Cerebellar nuclear complex (tissue), 1 donor: ENCODE measurements around the gene ACTN1.

Source experiments
- DNase-seq, 2 experiments: peaks; one replicate each; lab custom pipeline; 2025; lab: John Stamatoyannopoulos, UW

Gene ACTN1

GRCh38 chr14:68951800-68952530, 27.1 kb downstream of the ACTN1 start:
- no peak for DNase-seq

- no peak for DNase-seq
Measured at GRCh38 chr14:68951035-68951797, 27.9 kb downstream of the ACTN1 start.

- DNase-seq: no peak
Measured at GRCh38 chr14:68950111-68950510, 29.0 kb downstream of the ACTN1 start.

- no peak for DNase-seq
Measured at GRCh38 chr14:68949601-68949965, 29.5 kb downstream of the ACTN1 start.

GRCh38 chr14:68948686-68949600, 30.2 kb downstream of the ACTN1 start:
- no peak for DNase-seq

GRCh38 chr14:68947802-68948201, 31.3 kb downstream of the ACTN1 start:
- no peak for DNase-seq

- DNase-seq: no peak
Measured at GRCh38 chr14:68946489-68946822, 32.6 kb downstream of the ACTN1 start.

GRCh38 chr14:68945585-68946488, 33.3 kb downstream of the ACTN1 start:
- DNase-seq: no peak

- DNase-seq: no peak
Measured at GRCh38 chr14:68945190-68945584, 33.9 kb downstream of the ACTN1 start.

GRCh38 chr14:68944162-68944561, 34.9 kb downstream of the ACTN1 start:
- DNase-seq: no peak

- no peak for DNase-seq
Measured at GRCh38 chr14:68943107-68943506, 36.0 kb downstream of the ACTN1 start.

- no peak for DNase-seq
Measured at GRCh38 chr14:68942296-68943035, 36.6 kb downstream of the ACTN1 start.

- no peak for DNase-seq
Measured at GRCh38 chr14:68941820-68942219, 37.3 kb downstream of the ACTN1 start.

- DNase-seq: no peak
Measured at GRCh38 chr14:68940614-68941185, 38.4 kb downstream of the ACTN1 start.

- DNase-seq: no peak
Measured at GRCh38 chr14:68939893-68940613, 39.0 kb downstream of the ACTN1 start.

- no peak for DNase-seq
Measured at GRCh38 chr14:68939181-68939892, 39.8 kb downstream of the ACTN1 start.

- DNase-seq: no peak
Measured at GRCh38 chr14:68938271-68939150, 40.6 kb downstream of the ACTN1 start.
